HUES64 (cell line): ENCODE data around the gene FGF18.

Source experiments
- H3K27ac ChIP-seq: 2 replicates; pipeline ENCODE4 v1.7.0; 2013; ENCODE audit warnings: low read depth, low read length, inconsistent platforms
- H3K27me3 ChIP-seq: 2 replicates; pipeline ENCODE4 v1.6.1; 2013; ENCODE audit warnings: mild to moderate bottlenecking, low read length; ENCODE audit not compliant: insufficient read depth
- H3K36me3 ChIP-seq: 2 replicates; pipeline ENCODE4 v1.6.1; 2013; ENCODE audit warnings: mild to moderate bottlenecking, low read length; ENCODE audit not compliant: insufficient read depth
- H3K4me1 ChIP-seq: 2 replicates; pipeline ENCODE4 v1.6.1; 2013; ENCODE audit warnings: mild to moderate bottlenecking, low read length, moderate library complexity; ENCODE audit not compliant: insufficient read depth
- H3K4me3 ChIP-seq: 2 replicates; pipeline ENCODE4 v1.5.1; 2013; ENCODE audit warnings: mild to moderate bottlenecking, low read length, moderate library complexity
- H3K9ac ChIP-seq: 2 replicates; pipeline ENCODE4 v1.6.1; 2013; ENCODE audit warnings: mild to moderate bottlenecking, low read depth, low read length
- H3K9me3 ChIP-seq: 2 replicates; pipeline ENCODE4 v1.6.1; 2013; ENCODE audit warnings: low read depth, low read length; ENCODE audit not compliant: insufficient read depth
- WGBS: fragments of 150-250, 120-280 bp; methylation state at CpG from one replicate; pipeline ENCODE4 v1.1.7; 2013; ENCODE audit warnings: missing lambda C conversion rate; 5-methylcytosine and 5-hydroxymethylcytosine counted together

Gene FGF18

GRCh38 chr5:171445644-171446516 is 26.4 kb downstream of the FGF18 start:
- Histone ChIP-seq H3K27me3 (no peaks in the 10 kb centered on the region), H3K36me3 (no peaks in the 10 kb centered on the region), H3K27ac (no peak overlapping the region), H3K4me3 (no peak overlapping the region), H3K9ac (no peak overlapping the region), H3K9me3 (no peaks in the 10 kb centered on the region), H3K4me1 (peaks cover 7% of the 10 kb centered on the region; the same call in 1 of the 2 replicates)
- WGBS: 92% methylated on average over 14 of the region's 14 CpGs

- H3K36me3 ChIP-seq: no peaks in the 10 kb centered on the region
- H3K4me1 ChIP-seq: peaks cover 7% of the 10 kb centered on the region; the same call in 1 of the 2 replicates
- no peaks in the 10 kb centered on the region; the same call in 1 of the 2 replicates for H3K27me3 ChIP-seq
- H3K27ac ChIP-seq: no peak overlapping the region
- WGBS: 71% methylated on average over 4 of the region's 5 CpGs
- no peak overlapping the region for H3K9ac ChIP-seq
- H3K4me3 ChIP-seq: no peak overlapping the region
- H3K9me3 ChIP-seq: no peaks in the 10 kb centered on the region
These were observed 27.8 kb downstream of the FGF18 start for GRCh38 chr5:171447226-171447625.

GRCh38 chr5:171449426-171449825 is 30.0 kb downstream of the FGF18 start:
- WGBS: 75% methylated on average over 9 of the region's 10 CpGs
- Histone ChIP-seq H3K27me3 (no peaks in the 10 kb centered on the region; the same call in 1 of the 2 replicates), H3K9me3 (no peaks in the 10 kb centered on the region)

GRCh38 chr5:171450423-171451331 is 31.2 kb downstream of the FGF18 start:
- peak overlapping the region; percentile 47 for H3K4me3 ChIP-seq
- H3K36me3 ChIP-seq: no peaks in the 10 kb centered on the region
- 9% methylated on average over 81 of the region's 88 CpGs for WGBS
- H3K9ac ChIP-seq: peak overlapping the region; percentile 71; the same call in 1 of the 2 replicates
- no peaks in the 10 kb centered on the region for H3K9me3 ChIP-seq
- peaks cover 7% of the 10 kb centered on the region; the same call in 1 of the 2 replicates for H3K4me1 ChIP-seq
- H3K27ac ChIP-seq: peak overlapping the region; percentile 40; the same call in 1 of the 2 replicates
- H3K27me3 ChIP-seq: no peaks in the 10 kb centered on the region; the same call in 1 of the 2 replicates

More at GRCh38 chr5:171449426-171449825, 30.0 kb downstream of the FGF18 start:
- no peak overlapping the region for H3K27ac ChIP-seq
- no peak overlapping the region for H3K9ac ChIP-seq
- peaks cover 7% of the 10 kb centered on the region; the same call in 1 of the 2 replicates for H3K4me1 ChIP-seq
- H3K36me3 ChIP-seq: no peaks in the 10 kb centered on the region
- H3K4me3 ChIP-seq: no peak overlapping the region

- 74% methylated on average over 17 of the region's 17 CpGs for WGBS
- H3K4me3 ChIP-seq: 0 out of 2 replicates have a peak overlapping the region, but pooled peaks have one; percentile 2
- peak overlapping the region; percentile 22; the same call in 1 of the 2 replicates for H3K9ac ChIP-seq
- H3K27ac ChIP-seq: no peak overlapping the region
- H3K9me3 ChIP-seq: no peaks in the 10 kb centered on the region
- H3K36me3 ChIP-seq: no peaks in the 10 kb centered on the region
- H3K27me3 ChIP-seq: no peaks in the 10 kb centered on the region; the same call in 1 of the 2 replicates
- peaks cover 7% of the 10 kb centered on the region; the same call in 1 of the 2 replicates for H3K4me1 ChIP-seq
These were observed 32.0 kb downstream of the FGF18 start for GRCh38 chr5:171451421-171451820.

- 80% methylated on average over 11 of the region's 11 CpGs for WGBS
- H3K27ac ChIP-seq: no peak overlapping the region
- H3K9ac ChIP-seq: no peak overlapping the region
- no peaks in the 10 kb centered on the region; the same call in 1 of the 2 replicates for H3K27me3 ChIP-seq
- H3K4me3 ChIP-seq: no peak overlapping the region
- H3K36me3 ChIP-seq: no peaks in the 10 kb centered on the region
- peaks cover 7% of the 10 kb centered on the region; the same call in 1 of the 2 replicates for H3K4me1 ChIP-seq
- no peaks in the 10 kb centered on the region for H3K9me3 ChIP-seq
These were observed 33.7 kb downstream of the FGF18 start for GRCh38 chr5:171453056-171453725.

- Histone ChIP-seq H3K9ac (no peak overlapping the region), H3K36me3 (no peaks in the 10 kb centered on the region), H3K4me1 (peaks cover 7% of the 10 kb centered on the region; the same call in 1 of the 2 replicates), H3K9me3 (no peaks in the 10 kb centered on the region), H3K27me3 (no peaks in the 10 kb centered on the region; the same call in 1 of the 2 replicates), H3K27ac (no peak overlapping the region), H3K4me3 (no peak overlapping the region)
- 94% methylated on average over 2 of the region's 2 CpGs for WGBS
These were observed 34.5 kb downstream of the FGF18 start for GRCh38 chr5:171453988-171454387.

- Histone ChIP-seq H3K4me1 (peaks cover 7% of the 10 kb centered on the region; the same call in 1 of the 2 replicates), H3K27ac (no peak overlapping the region)
- WGBS: 83% methylated on average over 10 of the region's 10 CpGs
These were observed 35.1 kb downstream of the FGF18 start for GRCh38 chr5:171454549-171454948.

GRCh38 chr5:171455522-171455921 is 36.1 kb downstream of the FGF18 start:
- no peak overlapping the region for H3K4me3 ChIP-seq
- no peaks in the 10 kb centered on the region for H3K9me3 ChIP-seq
- H3K27ac ChIP-seq: no peak overlapping the region
- H3K9ac ChIP-seq: no peak overlapping the region
- H3K36me3 ChIP-seq: no peaks in the 10 kb centered on the region
- no peaks in the 10 kb centered on the region; the same call in 1 of the 2 replicates for H3K27me3 ChIP-seq
- H3K4me1 ChIP-seq: no peaks in the 10 kb centered on the region
- 87% methylated on average over 2 of the region's 2 CpGs for WGBS

More at GRCh38 chr5:171454549-171454948, 35.1 kb downstream of the FGF18 start:
- Histone ChIP-seq H3K27me3 (no peaks in the 10 kb centered on the region; the same call in 1 of the 2 replicates), H3K36me3 (no peaks in the 10 kb centered on the region), H3K9me3 (no peaks in the 10 kb centered on the region), H3K4me3 (no peak overlapping the region), H3K9ac (no peak overlapping the region)

- Histone ChIP-seq H3K27me3 (no peaks in the 10 kb centered on the region), H3K4me3 (no peak overlapping the region), H3K4me1 (0 out of 2 replicates have a peak, but pooled peaks cover 3% of the 10 kb centered on the region), H3K27ac (no peak overlapping the region), H3K9me3 (no peaks in the 10 kb centered on the region), H3K9ac (no peak overlapping the region), H3K36me3 (no peaks in the 10 kb centered on the region)
- WGBS: 96% methylated on average over 22 of the region's 25 CpGs
These were observed 37.9 kb downstream of the FGF18 start for GRCh38 chr5:171457208-171457981.
